ENCODE measurements around the gene TPM4.

TPM4 gene

GRCh38 chr19:16133818-16134217, 57.5 kb downstream of the TPM4 start:
- no peak for DNase-seq

DNA sequence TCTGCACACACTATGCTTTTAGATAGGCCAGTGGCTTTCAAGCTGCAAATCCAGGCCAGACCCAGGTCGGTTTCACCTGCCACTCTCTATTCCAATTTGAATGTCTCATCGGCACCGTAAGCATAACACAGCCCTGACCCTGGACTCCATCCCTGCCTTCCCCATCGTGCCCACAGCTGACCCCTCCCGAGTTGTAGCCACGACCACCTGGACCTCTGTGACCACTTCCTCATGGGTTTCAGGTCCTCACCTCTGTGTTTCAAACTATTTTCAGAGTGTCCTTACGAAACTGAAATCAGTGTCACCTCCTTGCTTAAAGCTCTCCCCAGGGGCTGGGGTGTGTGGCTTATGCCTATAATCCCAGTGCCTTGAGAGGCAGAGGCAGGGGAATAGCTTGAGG, 58.2 kb downstream of the TPM4 start:
- DNase-seq, result no peak

DNA sequence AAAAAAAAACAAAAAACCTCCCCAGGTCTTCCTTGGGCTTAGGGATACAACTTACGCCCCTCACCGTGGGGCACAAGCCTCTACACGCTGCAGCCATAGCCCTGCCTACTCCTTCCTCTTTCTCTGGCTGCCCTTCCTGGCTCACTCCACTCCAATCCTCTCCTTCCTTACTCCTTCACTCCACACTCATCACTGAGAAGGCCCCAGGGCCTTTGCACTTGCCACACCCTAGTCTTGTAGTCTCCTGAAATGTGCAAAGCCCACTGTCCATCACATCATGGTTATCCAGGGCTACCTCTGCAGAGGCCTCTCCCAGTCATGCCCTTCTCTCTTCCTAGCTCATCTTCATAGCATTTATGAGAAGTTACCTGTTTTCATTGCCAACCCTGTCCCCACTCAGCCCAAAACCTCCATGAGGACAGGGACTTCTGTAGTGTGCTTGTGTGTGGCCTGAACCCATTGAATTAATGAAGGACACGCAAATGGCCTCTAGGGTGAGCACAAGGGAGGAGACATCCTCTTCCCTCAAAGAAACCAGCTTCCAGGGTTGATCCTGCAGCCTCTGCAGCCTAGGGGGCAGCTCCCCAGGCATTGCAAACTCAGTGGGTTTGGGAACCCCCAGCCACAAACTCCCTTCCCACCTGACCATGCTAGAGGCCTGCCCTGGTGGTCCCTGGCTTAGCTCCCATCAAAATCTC, 59.3 kb downstream of the TPM4 start:
- DNase-seq, result no peak

- DNase-seq, result no peak
Measured at GRCh38 chr19:16136185-16136999, 60.1 kb downstream of the TPM4 start.

GRCh38 chr19:16139752-16140151, 63.5 kb downstream of the TPM4 start:
- no peak for DNase-seq

DNA sequence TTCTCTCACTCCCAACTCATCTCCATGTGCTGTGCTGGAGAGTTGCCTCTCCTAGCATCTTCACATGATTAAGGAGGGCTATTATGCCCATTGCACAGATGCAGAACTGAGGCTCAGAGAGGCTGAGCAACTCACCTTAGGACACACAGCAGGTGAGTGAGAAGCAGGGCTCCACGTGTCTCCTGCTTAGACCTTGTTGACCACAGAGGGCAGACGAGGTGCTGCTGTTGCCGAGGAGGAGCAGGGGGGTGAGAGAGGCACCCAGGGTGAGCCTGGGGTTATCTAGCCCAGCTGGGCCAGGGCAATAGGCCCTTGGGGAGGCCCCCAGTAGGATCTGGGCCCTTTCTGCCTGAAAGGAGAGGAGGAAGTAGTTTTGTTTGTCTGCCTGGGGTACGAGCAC, 64.7 kb downstream of the TPM4 start:
- no peak for DNase-seq

DNA sequence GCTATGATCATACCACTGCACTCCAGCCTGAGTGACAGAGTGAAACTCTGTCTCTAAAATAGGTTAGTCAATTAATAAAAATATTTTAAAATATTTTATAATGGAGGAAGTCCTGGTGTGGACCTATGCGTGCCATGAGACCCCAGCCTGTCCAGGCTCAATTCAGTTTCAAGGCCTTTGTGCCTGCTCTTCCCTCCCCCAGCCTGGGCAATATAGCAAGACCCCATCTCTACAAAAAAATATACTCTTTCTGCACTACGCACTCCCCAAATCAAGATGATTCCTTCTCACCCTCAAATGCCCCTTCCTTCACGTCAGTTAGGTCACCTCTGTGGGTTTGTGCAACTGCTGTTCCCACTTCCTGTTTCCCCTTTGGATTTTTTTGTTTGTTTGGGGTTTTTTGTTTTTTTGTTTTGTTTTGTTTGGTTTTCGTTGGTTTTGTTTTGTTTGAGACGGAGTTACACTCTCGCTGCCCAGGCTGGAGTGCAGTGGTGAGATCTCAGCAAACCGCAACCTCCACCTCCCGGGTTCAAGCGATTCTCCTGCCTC, 65.8 kb downstream of the TPM4 start:
- no peak for DNase-seq

DNA sequence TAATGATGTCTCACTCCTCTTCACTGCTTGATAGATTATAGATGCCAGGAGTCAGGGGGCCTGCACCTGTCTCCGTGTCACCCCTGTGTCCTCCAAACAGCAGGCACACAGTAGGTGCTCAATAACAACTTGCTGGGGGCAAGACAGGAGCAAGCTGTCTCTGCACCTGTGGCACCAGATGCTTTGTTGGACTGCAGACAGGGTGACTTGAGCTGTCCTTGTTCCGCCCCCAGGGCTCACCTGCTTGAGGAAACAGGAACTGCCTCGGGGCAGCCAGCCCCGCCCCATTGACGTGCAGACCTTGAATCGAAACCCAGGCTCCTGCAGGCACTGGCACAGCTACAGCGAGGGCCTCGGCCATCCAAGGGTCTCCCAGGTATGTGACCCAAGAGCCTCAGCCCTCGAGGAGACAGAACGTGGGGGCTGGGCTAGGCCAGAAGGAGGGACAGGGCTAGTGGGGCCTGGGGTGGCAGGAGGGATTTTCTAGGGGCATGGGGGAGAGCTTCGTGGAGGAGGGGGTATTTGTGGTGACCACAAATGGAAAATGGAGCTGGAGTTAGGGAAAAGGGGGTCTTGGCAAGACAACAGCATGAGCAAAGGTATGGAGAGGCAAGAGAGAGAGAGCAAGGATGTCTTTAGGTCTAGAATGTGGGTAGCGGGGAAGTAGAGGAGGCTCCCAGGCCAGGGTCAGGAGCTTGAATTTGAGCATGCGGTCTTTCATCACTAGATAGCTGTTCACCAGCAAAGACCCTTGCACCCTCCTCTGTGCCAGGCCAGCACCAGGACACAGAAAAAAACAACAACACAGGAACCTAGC, 67.3 kb downstream of the TPM4 start, which contains the start of gene HSH2D:
TSS of gene HSH2D (plus strand) at position 287 of the 817 bp plus-strand sequence. CDS start 5,066 bp downstream, outside the sequence.
- DNase-seq, result no peak

GRCh38 chr19:16144216-16144581, 67.9 kb downstream of the TPM4 start:
- DNase-seq, result no peak

DNA sequence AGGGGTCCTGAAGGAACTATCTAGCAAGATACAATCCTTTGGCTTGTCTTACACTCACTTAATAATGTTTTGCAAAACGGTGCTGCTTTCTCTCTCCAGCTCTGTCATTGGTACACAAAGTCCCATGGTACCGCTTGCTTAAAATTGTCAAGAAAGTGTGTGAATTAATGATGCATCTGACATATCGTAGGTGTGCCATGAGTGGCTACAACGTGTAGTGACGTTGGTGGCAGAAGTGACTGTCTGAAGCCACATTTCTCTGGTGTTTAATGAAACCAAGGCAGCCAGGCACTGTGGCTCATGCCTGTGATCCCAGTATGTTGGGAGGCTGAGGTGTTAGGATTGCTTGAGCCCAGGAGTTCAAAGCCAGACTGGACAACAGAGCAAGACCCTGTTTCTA, 69.8 kb downstream of the TPM4 start:
- DNase-seq, result no peak

DNA sequence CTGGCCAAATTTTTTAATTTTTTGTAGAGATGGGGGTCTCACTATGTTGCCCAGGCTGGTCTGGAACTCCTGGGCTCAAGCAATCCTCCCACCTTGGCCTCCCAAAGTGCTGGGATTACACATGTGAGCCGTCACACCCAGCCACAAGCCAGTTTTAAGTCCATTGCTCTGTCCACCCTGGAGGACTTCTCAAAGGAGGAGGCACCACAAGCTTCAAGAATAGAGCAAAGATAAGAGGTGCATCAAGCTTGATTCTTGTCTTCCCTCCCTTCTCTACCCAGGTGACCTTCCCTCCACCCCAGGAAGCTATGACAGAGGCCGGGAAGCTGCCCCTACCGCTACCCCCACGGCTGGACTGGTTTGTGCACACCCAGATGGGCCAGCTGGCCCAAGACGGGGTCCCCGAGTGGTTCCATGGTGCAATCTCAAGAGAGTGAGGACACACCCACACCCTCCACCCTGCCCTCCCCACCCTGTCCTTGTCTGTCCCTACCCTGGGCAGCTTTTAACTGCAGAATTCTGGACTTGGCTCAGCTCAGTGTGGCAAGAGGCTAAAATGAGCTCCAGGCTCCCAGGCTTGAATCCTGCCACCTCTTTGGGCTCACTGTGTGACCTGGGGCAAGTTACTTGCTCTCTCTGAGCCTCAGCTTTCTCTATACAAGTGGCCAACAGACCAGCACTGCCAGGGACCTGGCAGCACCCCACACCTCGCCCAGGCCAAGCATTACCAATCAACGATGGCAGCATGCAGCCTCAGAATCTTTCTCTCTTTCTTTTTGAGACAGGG, 72.3 kb downstream of the TPM4 start:
- DNase-seq, result no peak
